A673 (cell line): ENCODE results near the gene WFDC6. TPM values are rescaled to one million over a fixed set of nuclear protein-coding genes. Genes with fewer than 3 reads are reported as not detected.

ENCODE experiments used
- BruUV-seq: library from RNA; stranded (reverse); fragments of 400-500 nt; replicated peaks from 2 replicates; lab custom pipeline; 2021; lab: Mats Ljungman, UMichigan
- CTCF ChIA-PET: fragments of 300-600 bp; sonication (Branson Sonifier 250); formaldehyde crosslinking; loops from one replicate; lab custom pipeline; 2022; ENCODE audit warnings: antibody characterized with exemption; lab: Charles Lee
- POLR2A ChIA-PET: fragments of 300-600 bp; sonication (Branson Sonifier 250); formaldehyde crosslinking; loops from one replicate; lab custom pipeline; 2022; ENCODE audit warnings: antibody characterized with exemption; ENCODE audit not compliant: low non-redundant PET; lab: Charles Lee
- DNase-seq: peaks from one replicate; pipeline ENCODE4 v3.0.0-alpha.2; 2015; ENCODE audit warnings: low spot score
- H3K27ac ChIP-seq: fragments of 200-600 bp; sonication (generic); 2 replicates; pipeline ENCODE4 v1.5.1; 2016; ENCODE audit warnings: mixed run types, low read depth, mild to moderate bottlenecking, mixed read lengths, antibody characterized with exemption, low read length; ENCODE audit not compliant: poor library complexity, severe bottlenecking
- H3K27me3 ChIP-seq: fragments of 200-600 bp; sonication (generic); replicated peaks from 2 replicates; pipeline ENCODE4 v1.6.1; 2017; ENCODE audit warnings: mixed run types, low read depth, mild to moderate bottlenecking, mixed read lengths, antibody characterized with exemption, low read length; ENCODE audit not compliant: insufficient read depth, poor library complexity
- H3K36me3 ChIP-seq: fragments of 200-600 bp; sonication (generic); 2 replicates; pipeline ENCODE4 v1.6.1; 2016; ENCODE audit warnings: mixed run types, mild to moderate bottlenecking, mixed read lengths, antibody characterized with exemption, low read length; ENCODE audit not compliant: insufficient read depth, poor library complexity, severe bottlenecking
- H3K4me1 ChIP-seq: fragments of 200-600 bp; sonication (generic); 2 replicates; pipeline ENCODE4 v1.6.1; 2017; ENCODE audit warnings: mixed run types, mild to moderate bottlenecking, mixed read lengths, antibody characterized with exemption, low read length; ENCODE audit not compliant: insufficient read depth, poor library complexity, severe bottlenecking
- H3K4me3 ChIP-seq: fragments of 200-600 bp; sonication (generic); 2 replicates; pipeline ENCODE4 v1.5.1; 2016; ENCODE audit warnings: low read depth, mixed run types, mild to moderate bottlenecking, mixed read lengths, low read length; ENCODE audit not compliant: poor library complexity, severe bottlenecking
- H3K9me3 ChIP-seq: fragments of 200-600 bp; sonication (generic); 2 replicates; pipeline ENCODE4 v1.6.1; 2016; ENCODE audit warnings: mixed run types, low read depth, mild to moderate bottlenecking, mixed read lengths, antibody characterized with exemption, low read length; ENCODE audit not compliant: poor library complexity, severe bottlenecking
- EZH2 ChIP-seq: fragments of 200-600 bp; sonication (generic); IDR thresholded peaks from 2 replicates; pipeline ENCODE4 v1.6.1; 2017; ENCODE audit warnings: borderline replicate concordance, low read depth, mild to moderate bottlenecking, mixed read lengths, antibody characterized with exemption, low read length; ENCODE audit not compliant: poor library complexity, severe bottlenecking
- intact Hi-C: fragments of 100-400 bp; cut with micrococcal nuclease; formaldehyde crosslinking; loops from one replicate; pipeline ENCODE4 v1.10.0; 2022; ENCODE audit not compliant: unreplicated experiment
- total RNA-seq: library from RNA; stranded (reverse); gene quantifications from 2 replicates; pipeline ENCODE4 v1.2.3, GENCODE V29; 2021
- TF ChIP-seq, protein P1 (sequence below): fragments of 300-800, 200-600 bp; sonication (generic); conservative IDR thresholded peaks from 2 replicates; pipeline ENCODE4 v1.5.1; 2017; ENCODE audit warnings: low read depth, mild to moderate bottlenecking, antibody characterized with exemption, low read length, moderate library complexity, mixed read lengths

WFDC6 gene
- total RNA-seq, 1 experiment from 2014 or later = not detected

DNA sequence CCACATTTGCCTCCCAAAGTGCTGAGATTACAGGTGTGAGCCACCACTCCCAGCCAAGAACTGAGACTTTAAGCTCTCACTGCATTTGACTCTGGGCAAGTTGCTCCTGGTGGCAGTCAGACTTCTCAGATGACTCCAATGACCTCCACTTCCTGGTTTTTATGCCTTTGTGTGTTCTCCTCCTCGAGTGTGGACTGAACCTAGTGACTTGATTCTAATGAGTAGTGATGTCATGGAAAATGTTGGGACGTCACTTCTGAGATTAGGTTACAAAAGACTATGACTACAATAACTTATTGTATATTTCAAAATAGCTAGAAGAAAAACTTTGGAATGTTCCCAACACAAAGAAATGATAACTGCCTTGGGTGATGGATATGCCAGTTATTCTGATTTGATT, 35.9 kb downstream of the WFDC6 start:
- BruUV-seq = no TSS peak
- Histone ChIP-seq H3K4me1 (no peaks in the 10 kb centered on the region), H3K36me3 (no peaks in the 10 kb centered on the region), H3K4me3 (no peak overlapping the region), H3K9me3 (no peaks in the 10 kb centered on the region), H3K27me3 (peaks cover 41% of the 10 kb centered on the region), H3K27ac (no peak overlapping the region)
- TF ChIP-seq, protein P1, sequence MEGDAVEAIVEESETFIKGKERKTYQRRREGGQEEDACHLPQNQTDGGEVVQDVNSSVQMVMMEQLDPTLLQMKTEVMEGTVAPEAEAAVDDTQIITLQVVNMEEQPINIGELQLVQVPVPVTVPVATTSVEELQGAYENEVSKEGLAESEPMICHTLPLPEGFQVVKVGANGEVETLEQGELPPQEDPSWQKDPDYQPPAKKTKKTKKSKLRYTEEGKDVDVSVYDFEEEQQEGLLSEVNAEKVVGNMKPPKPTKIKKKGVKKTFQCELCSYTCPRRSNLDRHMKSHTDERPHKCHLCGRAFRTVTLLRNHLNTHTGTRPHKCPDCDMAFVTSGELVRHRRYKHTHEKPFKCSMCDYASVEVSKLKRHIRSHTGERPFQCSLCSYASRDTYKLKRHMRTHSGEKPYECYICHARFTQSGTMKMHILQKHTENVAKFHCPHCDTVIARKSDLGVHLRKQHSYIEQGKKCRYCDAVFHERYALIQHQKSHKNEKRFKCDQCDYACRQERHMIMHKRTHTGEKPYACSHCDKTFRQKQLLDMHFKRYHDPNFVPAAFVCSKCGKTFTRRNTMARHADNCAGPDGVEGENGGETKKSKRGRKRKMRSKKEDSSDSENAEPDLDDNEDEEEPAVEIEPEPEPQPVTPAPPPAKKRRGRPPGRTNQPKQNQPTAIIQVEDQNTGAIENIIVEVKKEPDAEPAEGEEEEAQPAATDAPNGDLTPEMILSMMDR = no peak
- TF ChIP-seq EZH2 = no peak
- intact Hi-C loops = no loop called here
- CTCF ChIA-PET = interaction anchor here (0.6 to 0.8 kb wide), 2 partner anchors 67 to 202 kb away, joined by 3 read pairs; no protein-coding TSS in a partner anchor
- DNase-seq = no peak
- POLR2A ChIA-PET = no interaction called here

- no peak for TF ChIP-seq EZH2
- TF ChIP-seq, protein P1 = no peak
- Histone ChIP-seq H3K27ac (no peak overlapping the region), H3K36me3 (no peaks in the 10 kb centered on the region), H3K27me3 (peaks cover 41% of the 10 kb centered on the region), H3K4me1 (no peaks in the 10 kb centered on the region), H3K4me3 (no peak overlapping the region), H3K9me3 (no peaks in the 10 kb centered on the region)
- intact Hi-C loops = no loop called here
- ChIA-PET CTCF (interaction anchor here (0.6 kb wide), 1 partner anchor 272 kb away, joined by 11 read pairs; no protein-coding TSS in a partner anchor), POLR2A (no interaction called here)
- no peak for DNase-seq
- no TSS peak for BruUV-seq
Measured at GRCh38 chr20:45502561-45502960, 36.7 kb downstream of the WFDC6 start.

- Histone ChIP-seq H3K36me3 (no peaks in the 10 kb centered on the region), H3K9me3 (no peaks in the 10 kb centered on the region), H3K27ac (no peak overlapping the region), H3K4me1 (no peaks in the 10 kb centered on the region), H3K27me3 (peaks cover 42% of the 10 kb centered on the region), H3K4me3 (no peak overlapping the region)
- no TSS peak for BruUV-seq
- ChIA-PET POLR2A (no interaction called here), CTCF (interaction anchor here (0.6 kb wide), 1 partner anchor 31 kb away, joined by 3 read pairs; no protein-coding TSS in a partner anchor)
- TF ChIP-seq EZH2 = no peak
- TF ChIP-seq, protein P1 = no peak
- intact Hi-C loops = no loop called here
- no peak for DNase-seq
Measured at GRCh38 chr20:45501600-45501999, 37.7 kb downstream of the WFDC6 start.
